Measurements from ENCODE around the gene CFAP141.

DNA sequence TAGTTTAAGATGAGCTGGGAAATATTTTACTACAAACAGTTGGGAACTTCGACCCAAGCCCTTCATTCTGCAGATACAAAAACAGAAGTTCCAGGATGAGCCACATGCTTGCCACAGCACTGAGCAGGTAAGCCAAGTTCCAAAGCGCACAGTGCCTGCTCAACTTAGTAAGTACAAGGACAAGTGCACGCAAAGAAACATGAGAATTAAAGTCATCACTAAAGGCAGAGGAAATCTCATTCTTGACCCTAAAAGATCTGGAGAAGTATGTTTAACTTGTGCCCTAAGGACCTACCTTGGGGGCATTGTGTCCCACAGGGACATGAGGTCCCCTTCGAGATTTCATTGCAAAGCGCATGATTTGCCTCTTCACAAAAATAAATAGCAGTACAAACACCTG is 13.4 kb upstream of the CFAP141 start:
- TF ChIP-seq, protein P1, sequence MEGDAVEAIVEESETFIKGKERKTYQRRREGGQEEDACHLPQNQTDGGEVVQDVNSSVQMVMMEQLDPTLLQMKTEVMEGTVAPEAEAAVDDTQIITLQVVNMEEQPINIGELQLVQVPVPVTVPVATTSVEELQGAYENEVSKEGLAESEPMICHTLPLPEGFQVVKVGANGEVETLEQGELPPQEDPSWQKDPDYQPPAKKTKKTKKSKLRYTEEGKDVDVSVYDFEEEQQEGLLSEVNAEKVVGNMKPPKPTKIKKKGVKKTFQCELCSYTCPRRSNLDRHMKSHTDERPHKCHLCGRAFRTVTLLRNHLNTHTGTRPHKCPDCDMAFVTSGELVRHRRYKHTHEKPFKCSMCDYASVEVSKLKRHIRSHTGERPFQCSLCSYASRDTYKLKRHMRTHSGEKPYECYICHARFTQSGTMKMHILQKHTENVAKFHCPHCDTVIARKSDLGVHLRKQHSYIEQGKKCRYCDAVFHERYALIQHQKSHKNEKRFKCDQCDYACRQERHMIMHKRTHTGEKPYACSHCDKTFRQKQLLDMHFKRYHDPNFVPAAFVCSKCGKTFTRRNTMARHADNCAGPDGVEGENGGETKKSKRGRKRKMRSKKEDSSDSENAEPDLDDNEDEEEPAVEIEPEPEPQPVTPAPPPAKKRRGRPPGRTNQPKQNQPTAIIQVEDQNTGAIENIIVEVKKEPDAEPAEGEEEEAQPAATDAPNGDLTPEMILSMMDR (optimal IDR thresholded peaks at IDR 0.05 in 1 of 3, IDR thresholded peaks at IDR 0.05 in 1 of 3, conservative IDR thresholded peaks at IDR 0.05 in 1 of 3; ENCODE audit: extremely low read depth in 1 of 3, insufficient read depth in 2 of 3, low read length in 3 of 3): no peak
- no peak for TF ChIP-seq EZH2 (IDR thresholded peaks at IDR 0.05; ENCODE audit: low read length)

Data from keratinocyte (primary cell).